ENCODE measurements around the gene DSPP. TPM values are rescaled to one million over a fixed set of nuclear protein-coding genes. Genes with fewer than 3 reads are reported as not detected.
A peak's percentile ranks its signal among the peaks of the same experiment; 100 is the strongest.

DSPP gene
- polyA plus RNA-seq, 1 of the 3 experiments (the other 2 are of a cell fraction), result not detected

- POLR2A ChIA-PET, result no interaction called here
- DNase-seq, result peak; percentile 40
- no peak overlapping the region for H2AFZ ChIP-seq (ENCODE audit: low read depth)
- no peak overlapping the region for H3K9ac ChIP-seq
- no peak overlapping the region for H3K4me3 ChIP-seq (ENCODE audit: low read depth in 2 of 2, low read length in 1 of 2)
- H3K9me3 ChIP-seq, result no peaks in the 10 kb centered on the region
- no peak for TF ChIP-seq CHD2 (IDR thresholded peaks at IDR 0.05; ENCODE audit: low read length, partially characterized antibody)
- TF ChIP-seq GATA2 (CRISPR knock-in tag; IDR thresholded peaks at IDR 0.05), result 0 out of 2 replicates have a peak, but pooled peaks have one; percentile 11
- H4K20me1 ChIP-seq (ENCODE audit: insufficient read depth), result no peaks in the 10 kb centered on the region
- peaks cover 15% of the 10 kb centered on the region for H3F3A ChIP-seq (replicated peaks; ENCODE audit: insufficient read depth)
- no peaks in the 10 kb centered on the region for H3K79me2 ChIP-seq (ENCODE audit: insufficient read depth)
- 55% methylated on average over 8 of the region's 8 CpGs for WGBS (ENCODE audit: low lambda C conversion rate)
- no peaks in the 10 kb centered on the region for H3K36me3 ChIP-seq (replicated peaks in 1 of 2; ENCODE audit: control insufficient read depth in 1 of 2, insufficient read depth in 2 of 2, low read length in 1 of 2)
- H3K4me1 ChIP-seq (ENCODE audit: control insufficient read depth in 1 of 2, insufficient read depth in 2 of 2, low read depth in 1 of 2, low read length in 1 of 2), result peaks cover 0 to 5% of the 10 kb centered on the region in 2 experiments; a peak in 2 of 4 replicates
- no peaks in the 10 kb centered on the region for H3K27me3 ChIP-seq (ENCODE audit: insufficient read depth)
- H3K27ac ChIP-seq (ENCODE audit: low read depth in 2 of 2, low read length in 1 of 2), result peak overlapping the region in 1 of 2 experiments; percentile 39; a peak in 2 of 4 replicates
- no peak overlapping the region for H3K4me2 ChIP-seq
- H3K9me2 ChIP-seq, result no peaks in the 10 kb centered on the region
- CTCF ChIA-PET, result interaction anchor here (1.0 to 1.2 kb wide), 2 partner anchors 16 to 279 kb away, joined by 3 read pairs; no protein-coding TSS in a partner anchor
These were observed 49.1 kb upstream of the DSPP start for GRCh38 chr4:87559090-87559837.

- Histone ChIP-seq H2AFZ (ENCODE audit: low read depth) (no peak overlapping the region), H3K9ac (no peak overlapping the region), H3K79me2 (ENCODE audit: insufficient read depth) (no peaks in the 10 kb centered on the region), H3K4me2 (no peak overlapping the region), H3K9me3 (no peaks in the 10 kb centered on the region), H3K9me2 (no peaks in the 10 kb centered on the region), H3K36me3 (replicated peaks in 1 of 2; ENCODE audit: control insufficient read depth in 1 of 2, insufficient read depth in 2 of 2, low read length in 1 of 2) (no peaks in the 10 kb centered on the region), H3K4me3 (ENCODE audit: low read depth in 2 of 2, low read length in 1 of 2) (no peak overlapping the region), H4K20me1 (ENCODE audit: insufficient read depth) (no peaks in the 10 kb centered on the region), H3F3A (replicated peaks; ENCODE audit: insufficient read depth) (peaks cover 10% of the 10 kb centered on the region), H3K27me3 (ENCODE audit: insufficient read depth) (no peaks in the 10 kb centered on the region), H3K27ac (ENCODE audit: low read depth in 2 of 2, low read length in 1 of 2) (no peak overlapping the region), H3K4me1 (ENCODE audit: control insufficient read depth in 1 of 2, insufficient read depth in 2 of 2, low read depth in 1 of 2, low read length in 1 of 2) (peaks cover 0 to 5% of the 10 kb centered on the region in 2 experiments; a peak in 2 of 4 replicates)
- TF ChIP-seq MXI1 (IDR thresholded peaks at IDR 0.05; ENCODE audit: low read depth, low read length), result no peak
- DNase-seq, result no peak
- WGBS (ENCODE audit: low lambda C conversion rate), result 74% methylated on average over 2 of the region's 2 CpGs
- ChIA-PET CTCF (interaction anchor here (1.0 kb wide), 1 partner anchor 278 kb away, joined by 3 read pairs; no protein-coding TSS in a partner anchor), POLR2A (interaction anchor here (0.5 kb wide), 1 partner anchor 1108 kb away, joined by 3 read pairs; no protein-coding TSS in a partner anchor)
These were observed 47.5 kb upstream of the DSPP start for GRCh38 chr4:87560802-87561201.

GRCh38 chr4:87565746-87566145 lies 42.6 kb upstream of the DSPP start:
- Histone ChIP-seq H3K36me3 (replicated peaks in 1 of 2; ENCODE audit: control insufficient read depth in 1 of 2, insufficient read depth in 2 of 2, low read length in 1 of 2) (no peaks in the 10 kb centered on the region), H3K79me2 (ENCODE audit: insufficient read depth) (no peaks in the 10 kb centered on the region), H3K4me2 (no peak overlapping the region), H3K9me3 (no peaks in the 10 kb centered on the region), H3F3A (replicated peaks; ENCODE audit: insufficient read depth) (no peaks in the 10 kb centered on the region), H3K4me3 (ENCODE audit: low read depth in 2 of 2, low read length in 1 of 2) (no peak overlapping the region), H3K9ac (no peak overlapping the region), H3K4me1 (ENCODE audit: control insufficient read depth in 1 of 2, insufficient read depth in 2 of 2, low read depth in 1 of 2, low read length in 1 of 2) (no peaks in the 10 kb centered on the region; a peak in 1 of 4 replicates), H3K27ac (ENCODE audit: low read depth in 2 of 2, low read length in 1 of 2) (no peak overlapping the region), H2AFZ (ENCODE audit: low read depth) (no peak overlapping the region), H3K9me2 (no peaks in the 10 kb centered on the region), H4K20me1 (ENCODE audit: insufficient read depth) (no peaks in the 10 kb centered on the region), H3K27me3 (ENCODE audit: insufficient read depth) (no peaks in the 10 kb centered on the region)
- POLR2A ChIA-PET, result no interaction called here
- CTCF ChIA-PET, result no interaction called here
- DNase-seq, result no peak
- 59% methylated on average over 4 of the region's 4 CpGs for WGBS (ENCODE audit: low lambda C conversion rate)
- no peak for TF ChIP-seq GATA2 (CRISPR knock-in tag; IDR thresholded peaks at IDR 0.05)
- no peak for TF ChIP-seq NFIC (IDR thresholded peaks at IDR 0.05; ENCODE audit: borderline replicate concordance)
- no peak for TF ChIP-seq MXI1 (IDR thresholded peaks at IDR 0.05; ENCODE audit: low read depth, low read length)
- no peak for TF ChIP-seq SMC3 (IDR thresholded peaks at IDR 0.05; ENCODE audit: low read depth, low read length)
- TF ChIP-seq FOSL2 (IDR thresholded peaks at IDR 0.05; ENCODE audit: borderline replicate concordance, low read depth), result no peak
- no peak for TF ChIP-seq MAX (IDR thresholded peaks at IDR 0.05; ENCODE audit: low read depth)
- TF ChIP-seq POLR2AphosphoS5 (IDR thresholded peaks at IDR 0.05; ENCODE audit: low read depth, low read length), result no peak
- no peak for TF ChIP-seq CHD2 (IDR thresholded peaks at IDR 0.05; ENCODE audit: low read length, partially characterized antibody)
- TF ChIP-seq RAD21 (IDR thresholded peaks at IDR 0.05; ENCODE audit: low read length), result no peak
- TF ChIP-seq RXRA (IDR thresholded peaks at IDR 0.05; ENCODE audit: borderline replicate concordance, low read depth), result no peak
- TF ChIP-seq TEAD4 (IDR thresholded peaks at IDR 0.05; ENCODE audit: borderline replicate concordance, insufficient read depth), result no peak
- TF ChIP-seq MEF2A (IDR thresholded peaks at IDR 0.05; ENCODE audit: borderline replicate concordance, low read depth), result no peak
- no peak for TF ChIP-seq EZH2phosphoT487 (IDR thresholded peaks at IDR 0.05; ENCODE audit: borderline replicate concordance, low read depth)
- TF ChIP-seq RFX5 (IDR thresholded peaks at IDR 0.05; ENCODE audit: low read length), result no peak
- no peak for TF ChIP-seq USF2 (IDR thresholded peaks at IDR 0.05; ENCODE audit: borderline replicate concordance, low read depth, low read length)
- TF ChIP-seq EP300 (IDR thresholded peaks at IDR 0.05; ENCODE audit: borderline replicate concordance in 1 of 2, low read depth in 1 of 2, low read length in 1 of 2), result no peak
- no peak for TF ChIP-seq JUND (IDR thresholded peaks at IDR 0.05)
- no peak for TF ChIP-seq TCF12 (IDR thresholded peaks at IDR 0.05)
